NT2/D1 (cell line): ENCODE results near the gene COA3.

ENCODE experiments used
- SUZ12 ChIP-seq: IDR thresholded peaks from 2 replicates; pipeline ENCODE4 v1.6.1; 2011; ENCODE audit not compliant: insufficient read length, insufficient read depth; ENCODE audit errors: extremely low read depth
- YY1 ChIP-seq: IDR thresholded peaks from 2 replicates; pipeline ENCODE4 v1.6.1; 2011; ENCODE audit not compliant: insufficient read length, insufficient read depth
- ZNF274 ChIP-seq: IDR thresholded peaks from 2 replicates; pipeline ENCODE4 v1.6.1; 2011; ENCODE audit warnings: mild to moderate bottlenecking, low read depth, low read length

DNA sequence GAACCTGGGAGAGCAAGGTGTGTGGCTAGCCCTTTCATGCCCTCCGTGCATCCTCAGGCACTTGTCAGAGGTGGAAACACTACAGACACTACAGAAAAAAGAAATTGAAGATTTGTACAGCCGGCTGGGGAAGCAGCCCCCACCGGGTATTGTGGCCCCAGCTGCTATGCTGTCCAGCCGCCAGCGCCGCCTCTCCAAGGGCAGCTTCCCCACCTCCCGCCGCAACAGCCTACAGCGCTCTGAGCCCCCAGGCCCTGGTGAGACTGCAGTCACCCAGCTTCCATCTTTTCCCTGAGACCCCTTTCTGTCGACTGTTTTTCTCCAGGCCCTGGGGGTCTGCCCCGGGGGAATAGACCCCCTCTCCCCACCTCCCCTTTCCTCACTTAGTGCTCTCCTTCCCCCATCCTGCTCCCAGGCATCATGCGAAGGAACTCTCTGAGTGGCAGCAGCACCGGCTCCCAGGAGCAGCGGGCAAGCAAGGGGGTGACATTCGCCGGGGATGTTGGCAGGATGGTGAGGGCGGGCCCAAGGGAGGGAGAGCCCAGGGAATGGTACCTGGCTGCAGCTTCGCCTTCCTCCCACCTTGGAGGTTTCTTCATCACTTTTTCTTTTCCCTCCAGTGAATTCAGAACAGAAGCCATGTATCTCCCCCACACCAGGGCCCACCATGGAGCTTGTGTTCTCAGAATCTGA, 2.3 kb downstream of the COA3 start:
- no peak for TF ChIP-seq ZNF274
- no peak for TF ChIP-seq YY1
- no peak for TF ChIP-seq SUZ12
